Gastroesophageal sphincter (tissue), 3 donors: Measurements from ENCODE around the gene WASF3.

Experiments
- EP300 ChIP-seq: sonication (generic); formaldehyde crosslinking; IDR thresholded peaks from one replicate; pipeline ENCODE4 v1.6.1; 2017; ENCODE audit warnings: antibody characterized with exemption, mild to moderate bottlenecking
- POLR2A ChIP-seq, 2 donors: fragments of 450-650 bp; IDR thresholded peaks; one replicate each; pipeline ENCODE4 v1.6.1; 2017; ENCODE audit warnings: antibody characterized with exemption in 2 of 2, mild to moderate bottlenecking in 2 of 2, moderate library complexity in 1 of 2
- POLR2AphosphoS5 ChIP-seq: sonication (generic); formaldehyde crosslinking; IDR thresholded peaks from one replicate; pipeline ENCODE4 v1.6.1; 2017; ENCODE audit warnings: antibody characterized with exemption
- TF ChIP-seq, protein P1 (sequence below), 4 experiments: fragments of 200-600 bp in 2 of 4; fragments of 450-650 bp in 2 of 4; sonication (generic) in 1 of 4; IDR thresholded peaks; one replicate each; pipeline ENCODE4 v1.5.1; 2017 to 2019; ENCODE audit warnings: antibody characterized with exemption in 4 of 4, mild to moderate bottlenecking in 2 of 4, moderate library complexity in 2 of 4

DNA sequence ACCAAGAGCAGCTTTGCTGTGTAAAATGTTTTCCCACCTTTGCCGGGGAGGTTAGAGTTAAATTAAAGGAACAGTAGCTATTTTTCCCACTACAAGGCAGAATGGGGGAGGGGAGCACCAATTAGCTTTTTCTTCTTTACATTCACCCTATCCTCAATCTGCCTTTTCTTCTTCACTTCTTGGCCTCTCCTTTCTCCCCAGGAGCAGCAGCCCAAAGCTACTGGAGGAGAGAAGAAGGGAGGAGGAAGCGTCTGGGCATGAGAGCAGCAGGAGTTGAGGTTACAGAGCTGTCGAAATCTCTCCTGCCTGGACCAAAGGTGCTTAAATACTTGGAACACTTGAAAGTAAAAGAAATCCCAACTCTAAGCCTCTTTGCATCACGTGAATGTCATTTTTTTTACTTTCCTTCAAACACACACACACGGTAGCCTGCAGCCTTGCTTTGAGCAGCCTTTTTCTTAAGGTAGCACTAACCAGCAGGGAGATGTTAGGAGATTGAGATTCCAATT lies 39.0 kb upstream of the WASF3 start:
- TF ChIP-seq, protein P1, sequence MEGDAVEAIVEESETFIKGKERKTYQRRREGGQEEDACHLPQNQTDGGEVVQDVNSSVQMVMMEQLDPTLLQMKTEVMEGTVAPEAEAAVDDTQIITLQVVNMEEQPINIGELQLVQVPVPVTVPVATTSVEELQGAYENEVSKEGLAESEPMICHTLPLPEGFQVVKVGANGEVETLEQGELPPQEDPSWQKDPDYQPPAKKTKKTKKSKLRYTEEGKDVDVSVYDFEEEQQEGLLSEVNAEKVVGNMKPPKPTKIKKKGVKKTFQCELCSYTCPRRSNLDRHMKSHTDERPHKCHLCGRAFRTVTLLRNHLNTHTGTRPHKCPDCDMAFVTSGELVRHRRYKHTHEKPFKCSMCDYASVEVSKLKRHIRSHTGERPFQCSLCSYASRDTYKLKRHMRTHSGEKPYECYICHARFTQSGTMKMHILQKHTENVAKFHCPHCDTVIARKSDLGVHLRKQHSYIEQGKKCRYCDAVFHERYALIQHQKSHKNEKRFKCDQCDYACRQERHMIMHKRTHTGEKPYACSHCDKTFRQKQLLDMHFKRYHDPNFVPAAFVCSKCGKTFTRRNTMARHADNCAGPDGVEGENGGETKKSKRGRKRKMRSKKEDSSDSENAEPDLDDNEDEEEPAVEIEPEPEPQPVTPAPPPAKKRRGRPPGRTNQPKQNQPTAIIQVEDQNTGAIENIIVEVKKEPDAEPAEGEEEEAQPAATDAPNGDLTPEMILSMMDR (IDR thresholded peaks at IDR 0.05): no peak
- TF ChIP-seq POLR2A (IDR thresholded peaks at IDR 0.05) (no peak), POLR2AphosphoS5 (no peak), EP300 (no peak)
